Measurements from ENCODE around the gene GNAO1.

Gene GNAO1

DNA sequence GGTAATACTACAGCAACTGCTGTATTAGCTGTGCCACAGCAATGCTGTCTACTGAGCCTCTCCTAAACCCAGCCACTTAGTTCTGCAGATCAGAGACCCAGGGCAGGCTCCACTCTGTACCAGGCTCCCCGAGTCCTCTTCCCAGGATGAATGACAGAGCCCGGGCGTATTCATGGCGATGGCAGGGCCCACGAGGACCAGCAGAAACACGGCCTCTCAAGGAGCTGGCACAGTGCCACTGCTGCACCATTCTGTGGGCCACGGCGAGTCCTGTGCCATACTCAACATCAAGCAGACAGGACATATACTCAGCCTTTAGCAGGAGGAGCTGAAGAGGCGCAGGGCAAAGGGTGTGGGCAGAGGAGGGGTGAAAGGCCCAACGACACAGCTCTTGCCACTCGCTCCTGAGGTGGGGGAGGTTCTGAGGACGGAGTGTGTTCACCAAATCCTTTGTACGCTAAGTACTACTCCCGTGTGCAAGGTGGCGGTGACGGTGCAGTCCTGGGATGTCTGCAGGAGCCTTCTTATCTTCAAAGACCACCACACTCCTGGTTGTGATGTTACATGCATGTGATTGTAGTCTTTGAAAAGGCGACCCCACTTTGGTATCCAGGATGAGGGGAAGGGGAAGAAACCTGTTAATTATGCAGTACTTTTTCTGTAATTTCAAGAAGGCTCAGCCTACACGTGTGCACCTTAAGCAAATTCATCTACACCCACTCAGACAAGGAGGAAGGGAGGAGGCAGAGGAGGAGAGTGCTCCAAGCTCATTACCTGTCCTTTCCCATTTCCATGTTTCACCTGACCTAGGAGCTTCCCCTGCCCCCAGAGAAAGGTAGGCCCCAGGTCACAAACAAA, 136.0 kb downstream of the GNAO1 start:
- no peak for DNase-seq (ENCODE audit: low read depth)
- H3K4me3 ChIP-seq (ENCODE audit: low read depth, low read length), result no peak overlapping the region
- TF ChIP-seq, protein P1, sequence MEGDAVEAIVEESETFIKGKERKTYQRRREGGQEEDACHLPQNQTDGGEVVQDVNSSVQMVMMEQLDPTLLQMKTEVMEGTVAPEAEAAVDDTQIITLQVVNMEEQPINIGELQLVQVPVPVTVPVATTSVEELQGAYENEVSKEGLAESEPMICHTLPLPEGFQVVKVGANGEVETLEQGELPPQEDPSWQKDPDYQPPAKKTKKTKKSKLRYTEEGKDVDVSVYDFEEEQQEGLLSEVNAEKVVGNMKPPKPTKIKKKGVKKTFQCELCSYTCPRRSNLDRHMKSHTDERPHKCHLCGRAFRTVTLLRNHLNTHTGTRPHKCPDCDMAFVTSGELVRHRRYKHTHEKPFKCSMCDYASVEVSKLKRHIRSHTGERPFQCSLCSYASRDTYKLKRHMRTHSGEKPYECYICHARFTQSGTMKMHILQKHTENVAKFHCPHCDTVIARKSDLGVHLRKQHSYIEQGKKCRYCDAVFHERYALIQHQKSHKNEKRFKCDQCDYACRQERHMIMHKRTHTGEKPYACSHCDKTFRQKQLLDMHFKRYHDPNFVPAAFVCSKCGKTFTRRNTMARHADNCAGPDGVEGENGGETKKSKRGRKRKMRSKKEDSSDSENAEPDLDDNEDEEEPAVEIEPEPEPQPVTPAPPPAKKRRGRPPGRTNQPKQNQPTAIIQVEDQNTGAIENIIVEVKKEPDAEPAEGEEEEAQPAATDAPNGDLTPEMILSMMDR (IDR thresholded peaks at IDR 0.05; ENCODE audit: low read depth, low read length, missing control alignments), result no peak

DNA sequence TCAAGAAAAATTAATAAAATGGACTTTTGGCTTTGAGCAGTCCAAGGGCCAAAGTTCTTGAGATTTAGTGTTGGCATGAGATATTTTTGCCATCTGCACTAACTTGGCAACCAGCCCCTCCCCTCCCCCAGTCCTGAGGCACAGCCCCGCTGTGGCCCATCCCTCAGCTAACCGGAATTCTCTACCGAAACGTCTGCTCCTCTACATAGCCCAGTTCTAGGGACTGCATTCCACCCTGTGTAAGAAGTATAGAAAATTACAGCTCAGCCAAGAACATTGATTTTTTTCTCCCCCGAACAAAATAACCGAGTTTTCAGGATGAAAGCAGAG, 136.6 kb downstream of the GNAO1 start:
- DNase-seq (ENCODE audit: low read depth), result no peak
- TF ChIP-seq, protein P1 (IDR thresholded peaks at IDR 0.05; ENCODE audit: low read depth, low read length, missing control alignments), result no peak
- no peak overlapping the region for H3K4me3 ChIP-seq (ENCODE audit: low read depth, low read length)

DNA sequence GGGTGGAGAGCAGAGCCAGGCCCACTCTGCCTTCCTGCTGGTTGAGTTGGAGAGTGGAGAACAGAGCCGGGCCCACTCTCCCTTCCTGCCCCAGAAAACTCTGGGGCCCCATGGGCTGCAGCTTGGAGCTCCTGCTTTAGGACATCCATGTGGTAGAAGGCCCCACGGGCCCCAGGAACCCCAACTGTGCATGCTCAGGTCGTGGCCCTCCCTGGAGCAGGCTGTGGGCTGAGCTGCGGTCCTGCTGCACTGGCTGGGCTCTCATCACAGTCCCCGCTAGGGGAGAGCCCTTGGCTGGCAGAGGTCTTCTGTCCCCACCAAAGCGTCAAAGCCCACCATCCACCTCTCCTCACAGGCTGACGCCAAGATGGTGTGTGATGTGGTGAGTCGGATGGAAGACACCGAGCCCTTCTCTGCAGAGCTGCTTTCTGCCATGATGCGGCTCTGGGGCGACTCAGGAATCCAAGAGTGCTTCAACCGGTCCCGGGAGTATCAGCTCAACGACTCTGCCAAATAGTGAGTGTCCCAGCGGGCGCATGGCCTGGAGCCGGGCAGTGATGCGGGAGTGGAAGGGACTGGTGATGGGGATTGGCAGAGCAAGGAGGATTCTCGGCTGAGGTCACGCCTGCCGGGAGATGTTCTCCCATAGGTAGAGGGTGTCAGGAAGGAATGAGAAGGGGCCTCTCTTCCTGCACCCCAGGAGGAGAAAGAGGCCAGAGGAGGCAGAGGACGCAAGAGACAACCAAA, 137.2 kb downstream of the GNAO1 start:
- no peak for DNase-seq (ENCODE audit: low read depth)
- H3K4me3 ChIP-seq (ENCODE audit: low read depth, low read length), result no peak overlapping the region
- TF ChIP-seq, protein P1 (IDR thresholded peaks at IDR 0.05; ENCODE audit: low read depth, low read length, missing control alignments), result no peak

GRCh38 chr16:56329887-56330286, 138.6 kb downstream of the GNAO1 start:
- DNase-seq (ENCODE audit: low read depth), result no peak
- TF ChIP-seq, protein P1 (IDR thresholded peaks at IDR 0.05; ENCODE audit: low read depth, low read length, missing control alignments), result no peak
- no peak overlapping the region for H3K4me3 ChIP-seq (ENCODE audit: low read depth, low read length)

GRCh38 chr16:56330476-56330875, 139.2 kb downstream of the GNAO1 start:
- no peak overlapping the region for H3K4me3 ChIP-seq (ENCODE audit: low read depth, low read length)
- DNase-seq (ENCODE audit: low read depth), result no peak
- TF ChIP-seq, protein P1 (IDR thresholded peaks at IDR 0.05; ENCODE audit: low read depth, low read length, missing control alignments), result no peak

- H3K4me3 ChIP-seq (ENCODE audit: low read depth, low read length), result no peak overlapping the region
- no peak for DNase-seq (ENCODE audit: low read depth)
- TF ChIP-seq, protein P1 (IDR thresholded peaks at IDR 0.05; ENCODE audit: low read depth, low read length, missing control alignments), result no peak
Measured at GRCh38 chr16:56331399-56331798, 140.1 kb downstream of the GNAO1 start.

Measured in GM12864 (cell line).